GM12801 (cell line): ENCODE results near the gene EPB41L2.

Source experiments
- CTCF ChIP-seq: IDR thresholded peaks from one replicate; pipeline ENCODE4 v1.5.1; 2011; ENCODE audit warnings: control low read depth; ENCODE audit not compliant: insufficient read length; ENCODE audit errors: extremely low read depth

EPB41L2 gene

GRCh38 chr6:130831607-130832006 is 231.4 kb downstream of the EPB41L2 start:
- TF ChIP-seq CTCF, result no peak

DNA sequence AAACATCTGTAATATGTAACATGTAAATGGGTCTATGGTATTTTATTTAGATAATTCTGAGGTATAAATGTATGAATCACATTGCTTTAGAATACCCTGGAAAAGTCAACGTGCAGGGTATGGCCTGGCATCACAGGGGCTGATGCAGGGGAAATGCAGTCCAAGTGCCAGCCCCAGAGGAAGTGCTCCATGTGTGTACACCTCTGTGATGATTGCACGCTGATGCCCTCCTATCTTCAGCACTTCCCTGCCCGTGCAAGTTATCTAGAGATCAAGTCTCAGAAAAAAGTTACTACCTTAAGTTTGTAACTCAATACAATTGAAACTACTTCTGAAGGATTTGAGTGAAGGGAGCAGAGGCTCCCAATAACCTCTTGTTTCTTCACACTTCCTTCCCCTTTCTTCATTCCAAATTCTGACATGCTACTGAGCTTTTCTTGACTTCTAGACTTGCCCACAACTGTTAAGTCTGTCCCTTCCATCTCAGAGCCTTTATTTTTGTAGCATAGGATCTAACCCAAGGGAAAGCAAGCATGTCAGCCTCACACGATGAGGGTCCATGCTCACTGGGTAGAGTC is 233.6 kb downstream of the EPB41L2 start:
- no peak for TF ChIP-seq CTCF

- no peak for TF ChIP-seq CTCF
Observed at GRCh38 chr6:130827247-130828149, 235.5 kb downstream of the EPB41L2 start, which contains the start of gene SMLR1. SMLR1 (plus strand) TSS chr6:130827406; CDS start chr6:130827414, 8 bp downstream.

DNA sequence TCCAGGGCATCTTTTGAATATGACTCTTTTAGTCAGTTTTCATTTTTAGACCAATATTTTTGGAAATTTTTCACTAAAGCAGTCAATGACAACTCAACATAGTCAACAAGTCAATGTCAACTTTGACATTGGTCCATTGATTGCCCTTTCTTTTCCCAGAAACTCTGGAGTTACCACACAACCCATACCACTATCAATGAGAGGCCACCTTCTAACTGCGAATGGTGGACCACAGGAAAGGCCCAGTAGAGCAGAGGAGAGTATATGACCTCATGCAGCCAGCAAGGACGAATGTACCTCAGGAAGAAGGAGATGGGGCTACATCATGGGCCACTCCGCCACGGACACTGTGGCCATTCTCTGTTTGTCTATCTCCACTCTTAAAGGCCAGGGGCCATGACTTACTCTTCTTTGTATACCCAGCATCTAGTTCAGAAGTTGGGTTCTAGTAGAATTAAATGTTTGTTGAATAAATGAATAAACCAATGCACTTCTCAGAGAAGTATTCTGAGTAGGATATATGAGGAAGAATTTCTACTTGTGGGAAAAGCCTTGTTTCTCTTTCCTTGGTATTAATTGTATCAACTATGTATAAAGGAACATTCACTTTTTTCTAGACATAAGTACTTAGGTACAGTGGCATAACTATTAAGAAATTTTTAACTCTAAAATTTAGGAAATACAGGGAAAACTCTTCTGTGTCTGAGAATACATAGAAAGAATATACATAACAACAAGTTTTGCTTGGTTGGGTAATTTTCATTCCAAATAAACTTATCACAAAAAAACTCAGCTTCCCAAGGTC is 236.4 kb downstream of the EPB41L2 start:
- TF ChIP-seq CTCF, result no peak

GRCh38 chr6:130825772-130826441 is 237.1 kb downstream of the EPB41L2 start:
- TF ChIP-seq CTCF, result no peak

DNA sequence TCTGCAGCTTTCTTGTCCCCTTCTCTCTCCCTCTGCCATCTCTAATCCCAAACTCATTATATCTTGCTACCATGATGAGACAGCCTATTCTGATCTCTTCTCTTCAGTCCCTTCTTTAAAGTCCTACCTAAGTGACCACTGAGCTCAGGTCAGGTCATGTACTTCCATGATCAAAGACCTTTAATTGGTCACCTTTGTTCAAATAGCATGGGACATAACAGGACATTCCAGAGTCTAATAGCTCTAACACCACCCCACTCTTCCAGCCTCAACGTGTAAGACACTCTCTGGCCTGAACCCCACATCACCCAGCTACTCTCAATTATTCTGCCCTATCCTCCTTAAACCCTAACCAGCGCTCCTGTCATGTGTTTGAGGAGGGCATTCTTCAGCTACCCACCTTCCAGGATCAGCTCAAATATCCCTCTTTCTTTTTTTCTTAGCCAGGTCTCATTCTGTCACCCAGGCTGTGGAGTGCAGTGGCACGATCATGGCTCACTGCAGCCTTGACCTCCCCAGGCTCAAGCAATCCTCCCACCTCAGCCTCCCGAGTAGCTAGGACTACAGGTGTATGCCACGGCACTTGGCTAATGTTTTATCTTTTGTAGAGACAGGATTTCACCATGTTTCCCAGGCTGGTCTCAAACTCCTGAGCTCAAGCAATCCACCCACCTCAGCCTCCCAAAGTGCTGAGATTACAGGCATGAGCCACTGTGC is 237.9 kb downstream of the EPB41L2 start:
- TF ChIP-seq CTCF, result no peak
